A673 (cell line): Measurements from ENCODE around the gene NME9.

Experiments used
- EZH2 ChIP-seq: fragments of 200-600 bp; sonication (generic); IDR thresholded peaks from 2 replicates; pipeline ENCODE4 v1.6.1; 2017; ENCODE audit warnings: borderline replicate concordance, low read depth, mild to moderate bottlenecking, mixed read lengths, antibody characterized with exemption, low read length; ENCODE audit not compliant: poor library complexity, severe bottlenecking
- TF ChIP-seq, protein P1 (sequence below): fragments of 300-800, 200-600 bp; sonication (generic); conservative IDR thresholded peaks from 2 replicates; pipeline ENCODE4 v1.5.1; 2017; ENCODE audit warnings: low read depth, mild to moderate bottlenecking, antibody characterized with exemption, low read length, moderate library complexity, mixed read lengths

DNA sequence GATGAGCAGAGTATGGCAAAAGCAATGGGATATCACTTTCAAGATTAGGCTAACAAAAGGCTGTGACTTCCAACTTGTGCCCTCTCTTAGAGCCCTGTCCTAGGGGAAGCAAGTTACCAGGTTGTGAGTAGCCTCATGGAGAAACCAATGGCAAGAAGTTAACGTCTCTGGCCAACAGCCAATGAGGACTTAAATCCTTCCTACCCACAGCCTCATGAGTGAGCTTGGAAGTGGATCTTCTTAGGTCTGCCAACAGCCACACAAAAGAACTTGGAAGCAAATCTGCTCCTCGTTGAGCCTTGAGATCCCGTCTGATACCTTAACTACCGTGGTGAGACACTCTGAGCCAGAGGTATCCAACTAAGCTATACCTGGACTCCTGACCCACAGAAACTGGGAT lies 5.7 kb downstream of the NME9 start:
- no peak for TF ChIP-seq EZH2
- TF ChIP-seq, protein P1, sequence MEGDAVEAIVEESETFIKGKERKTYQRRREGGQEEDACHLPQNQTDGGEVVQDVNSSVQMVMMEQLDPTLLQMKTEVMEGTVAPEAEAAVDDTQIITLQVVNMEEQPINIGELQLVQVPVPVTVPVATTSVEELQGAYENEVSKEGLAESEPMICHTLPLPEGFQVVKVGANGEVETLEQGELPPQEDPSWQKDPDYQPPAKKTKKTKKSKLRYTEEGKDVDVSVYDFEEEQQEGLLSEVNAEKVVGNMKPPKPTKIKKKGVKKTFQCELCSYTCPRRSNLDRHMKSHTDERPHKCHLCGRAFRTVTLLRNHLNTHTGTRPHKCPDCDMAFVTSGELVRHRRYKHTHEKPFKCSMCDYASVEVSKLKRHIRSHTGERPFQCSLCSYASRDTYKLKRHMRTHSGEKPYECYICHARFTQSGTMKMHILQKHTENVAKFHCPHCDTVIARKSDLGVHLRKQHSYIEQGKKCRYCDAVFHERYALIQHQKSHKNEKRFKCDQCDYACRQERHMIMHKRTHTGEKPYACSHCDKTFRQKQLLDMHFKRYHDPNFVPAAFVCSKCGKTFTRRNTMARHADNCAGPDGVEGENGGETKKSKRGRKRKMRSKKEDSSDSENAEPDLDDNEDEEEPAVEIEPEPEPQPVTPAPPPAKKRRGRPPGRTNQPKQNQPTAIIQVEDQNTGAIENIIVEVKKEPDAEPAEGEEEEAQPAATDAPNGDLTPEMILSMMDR = no peak
